OCI-LY1 (cell line): ENCODE measurements around the gene SLC22A1.

Source experiments
- H2AFZ ChIP-seq: fragments of 200-600 bp; sonication (generic), shearing (Covaris generic); 2 replicates; pipeline ENCODE4 v1.6.0; 2014; ENCODE audit warnings: antibody characterized with exemption, mild to moderate bottlenecking, low read length
- H3F3A ChIP-seq: fragments of 200-600 bp; sonication (generic), shearing (Covaris generic); 2 replicates; pipeline ENCODE4 v1.6.0; 2014; ENCODE audit warnings: mild to moderate bottlenecking, antibody characterized with exemption, low read length, moderate library complexity; ENCODE audit not compliant: insufficient read depth
- H3K27ac ChIP-seq: fragments of 200-600 bp; sonication (generic); 2 replicates; pipeline ENCODE4 v1.5.1; 2014; ENCODE audit warnings: low read length, mixed run types, mild to moderate bottlenecking, low read depth; ENCODE audit not compliant: poor library complexity, severe bottlenecking
- H3K27me3 ChIP-seq: fragments of 200-600 bp; sonication (generic); 2 replicates; pipeline ENCODE4 v1.6.0; 2014; ENCODE audit warnings: antibody characterized with exemption, mild to moderate bottlenecking, low read length, moderate library complexity; ENCODE audit not compliant: insufficient read depth
- H3K36me3 ChIP-seq: fragments of 200-600 bp; sonication (generic); 2 replicates; pipeline ENCODE4 v1.6.1; 2014; ENCODE audit warnings: mild to moderate bottlenecking, antibody characterized with exemption, low read length, moderate library complexity, mixed read lengths; ENCODE audit not compliant: insufficient read depth
- H3K4me1 ChIP-seq: fragments of 200-600 bp; sonication (generic); 2 replicates; pipeline ENCODE4 v1.5.1; 2014; ENCODE audit warnings: mild to moderate bottlenecking, low read length, moderate library complexity; ENCODE audit not compliant: insufficient read depth, severe bottlenecking
- H3K4me2 ChIP-seq: fragments of 200-600 bp; sonication (generic), shearing (Covaris generic); 2 replicates; pipeline ENCODE4 v1.6.1; 2014; ENCODE audit warnings: low read length
- H3K4me3 ChIP-seq: fragments of 200-600 bp; sonication (generic); 2 replicates; pipeline ENCODE4 v1.5.1; 2014; ENCODE audit warnings: low read length, low read depth, mild to moderate bottlenecking, mixed read lengths; ENCODE audit not compliant: poor library complexity, severe bottlenecking
- H3K79me2 ChIP-seq: fragments of 200-600 bp; shearing (Covaris generic); 2 replicates; pipeline ENCODE4 v1.6.1; 2016; ENCODE audit warnings: mixed run types, low read length, mixed read lengths; ENCODE audit not compliant: insufficient read depth
- H3K9ac ChIP-seq: fragments of 200-600 bp; sonication (generic), shearing (Covaris generic); 2 replicates; pipeline ENCODE4 v1.6.1; 2014; ENCODE audit warnings: mild to moderate bottlenecking, low read length, mixed read lengths
- H3K9me2 ChIP-seq: fragments of 200-600 bp; sonication (generic), shearing (Covaris generic); 2 replicates; pipeline ENCODE4 v1.6.1; 2014; ENCODE audit warnings: low read depth, mild to moderate bottlenecking, low read length, mixed read lengths
- H3K9me3 ChIP-seq: fragments of 200-600 bp; shearing (Covaris generic); 2 replicates; pipeline ENCODE4 v1.6.1; 2014; ENCODE audit warnings: low read length, mixed read lengths
- H4K20me1 ChIP-seq: fragments of 200-600 bp; sonication (generic), shearing (Covaris generic); 2 replicates; pipeline ENCODE4 v1.6.0; 2016; ENCODE audit warnings: mild to moderate bottlenecking, low read length; ENCODE audit not compliant: insufficient read depth
- CTCF ChIP-seq: fragments of 200-600 bp; sonication (generic), shearing (Covaris generic); IDR thresholded peaks from 2 replicates; pipeline ENCODE4 v1.5.1; 2017; ENCODE audit warnings: mild to moderate bottlenecking, antibody characterized with exemption, low read length, moderate library complexity, mixed read lengths
- EZH2 ChIP-seq: fragments of 200-600 bp; sonication (generic), shearing (Covaris generic); IDR thresholded peaks from 2 replicates; pipeline ENCODE4 v1.8.0; 2017; ENCODE audit warnings: borderline replicate concordance, mixed run types, mild to moderate bottlenecking, antibody characterized with exemption, low read length, moderate library complexity, mixed read lengths

SLC22A1 gene

GRCh38 chr6:160160450-160160849 is 38.8 kb downstream of the SLC22A1 start:
- Histone ChIP-seq H3K36me3 (no peaks in the 10 kb centered on the region), H3K79me2 (no peaks in the 10 kb centered on the region), H3F3A (no peaks in the 10 kb centered on the region), H3K27ac (no peak overlapping the region), H3K9me2 (no peaks in the 10 kb centered on the region), H3K4me1 (no peaks in the 10 kb centered on the region), H3K4me2 (no peak overlapping the region), H3K4me3 (no peak overlapping the region), H3K9ac (no peak overlapping the region), H3K9me3 (no peaks in the 10 kb centered on the region), H3K27me3 (peaks cover 3% of the 10 kb centered on the region; the same call in 1 of the 2 replicates), H2AFZ (no peak overlapping the region), H4K20me1 (no peaks in the 10 kb centered on the region)
- TF ChIP-seq CTCF (no peak), EZH2 (no peak)

- Histone ChIP-seq H3F3A (no peaks in the 10 kb centered on the region), H3K4me3 (no peak overlapping the region), H3K27ac (no peak overlapping the region), H3K9me2 (no peaks in the 10 kb centered on the region), H3K9me3 (no peaks in the 10 kb centered on the region), H3K36me3 (no peaks in the 10 kb centered on the region), H3K9ac (no peak overlapping the region), H3K4me2 (no peak overlapping the region), H2AFZ (no peak overlapping the region), H3K4me1 (no peaks in the 10 kb centered on the region), H3K27me3 (peaks cover 3% of the 10 kb centered on the region; the same call in 1 of the 2 replicates), H3K79me2 (no peaks in the 10 kb centered on the region), H4K20me1 (no peaks in the 10 kb centered on the region)
- no peak for TF ChIP-seq EZH2
- TF ChIP-seq CTCF: no peak
Measured at GRCh38 chr6:160160929-160161646, 39.5 kb downstream of the SLC22A1 start.

GRCh38 chr6:160161647-160161986 is 40.0 kb downstream of the SLC22A1 start:
- no peak overlapping the region for H3K9ac ChIP-seq
- no peaks in the 10 kb centered on the region for H4K20me1 ChIP-seq
- TF ChIP-seq EZH2 (no peak), CTCF (no peak)

More at GRCh38 chr6:160161647-160161986, 40.0 kb downstream of the SLC22A1 start:
- Histone ChIP-seq H3K4me1 (no peaks in the 10 kb centered on the region), H3K9me3 (no peaks in the 10 kb centered on the region), H3K9me2 (no peaks in the 10 kb centered on the region), H3K36me3 (no peaks in the 10 kb centered on the region), H3K27me3 (peaks cover 3% of the 10 kb centered on the region; the same call in 1 of the 2 replicates), H2AFZ (no peak overlapping the region), H3K27ac (no peak overlapping the region), H3K4me2 (no peak overlapping the region), H3F3A (no peaks in the 10 kb centered on the region), H3K79me2 (no peaks in the 10 kb centered on the region), H3K4me3 (no peak overlapping the region)
